K562 (cell line): ENCODE measurements around the gene MTMR3. TPM values are rescaled to one million over a fixed set of nuclear protein-coding genes. Genes with fewer than 3 reads are reported as not detected.

Experiments used
- ATAC-seq: fragments of 200-7000 bp; cut with Tn5 transposase; 3 replicates; pipeline ENCODE4 v1.9.1; 2020; ENCODE audit warnings: moderate library complexity
- BruUV-seq: library from RNA; stranded (reverse); fragments of 400-500 nt; replicated peaks from 2 replicates; lab custom pipeline; 2021; lab: Mats Ljungman, UMichigan
- CTCF ChIA-PET: fragments of 300-600 bp; formaldehyde crosslinking; extraction: SDS; loops from one replicate; lab custom pipeline; 2021; ENCODE audit warnings: low intra/inter-chr PET ratio; lab: Yijun Ruan, JAX
- POLR2A ChIA-PET: fragments of 300-600, 350-650 bp; sonication (Branson Sonifier 250); formaldehyde crosslinking; extraction: SDS; loops from one replicate; lab custom pipeline; 2021; ENCODE audit warnings: antibody characterized with exemption, inconsistent platforms; lab: Yijun Ruan, JAX
- DNase-seq, 4 experiments: peaks; one replicate each; pipeline versions ENCODE4 v3.0.0 to v3.0.0-alpha.2; 2011 to 2018; ENCODE audit warnings: low spot score in 3 of 4, mixed read lengths in 3 of 4; ENCODE audit errors: extremely low read depth in 1 of 4
- FAIRE-seq: peaks from 2 replicates; lab custom pipeline; 2011; peaks lifted over from hg19 to GRCh38; lab: Jason Lieb, UNC
- H2AFZ ChIP-seq: 2 replicates; pipeline ENCODE4 v1.6.0; 2011; ENCODE audit warnings: low read depth, low read length, control low read depth, inconsistent platforms
- H3K27ac ChIP-seq: fragments of 200-600 bp; 3 replicates; pipeline ENCODE4 v1.8.0; 2011; ENCODE audit warnings: low read depth, mild to moderate bottlenecking, control low read depth, inconsistent platforms, low read length, moderate library complexity, mixed read lengths; ENCODE audit errors: extremely low read depth
- H3K27me3 ChIP-seq, 2 experiments: fragments of 300-600 bp in 1 of 2; 2 replicates in 1 of 2; 3 replicates in 1 of 2; pipeline versions ENCODE4 v1.6.0 to v1.8.0; 2011; ENCODE audit warnings: inconsistent platforms in 2 of 2, low read length in 2 of 2, mild to moderate bottlenecking in 1 of 2, mixed read lengths in 1 of 2, moderate library complexity in 1 of 2; ENCODE audit not compliant: control insufficient read depth in 2 of 2, insufficient read depth in 2 of 2
- H3K36me3 ChIP-seq: fragments of 300-600 bp; 3 replicates; pipeline ENCODE4 v1.8.0; 2011; ENCODE audit warnings: mild to moderate bottlenecking, low read length, inconsistent platforms; ENCODE audit not compliant: control insufficient read depth, insufficient read depth
- H3K4me1 ChIP-seq, 2 experiments: fragments of 200-600 bp in 1 of 2; replicated peaks in 1 of 2; 2 replicates in 1 of 2; 3 replicates in 1 of 2; pipeline versions ENCODE4 v1.5.1 to v1.8.0; 2011; ENCODE audit warnings: inconsistent platforms in 2 of 2, low read length in 2 of 2, mild to moderate bottlenecking in 1 of 2, mixed read lengths in 1 of 2, moderate library complexity in 1 of 2; ENCODE audit not compliant: control insufficient read depth in 2 of 2, insufficient read depth in 2 of 2
- H3K4me2 ChIP-seq: 2 replicates; pipeline ENCODE4 v1.6.1; 2011; ENCODE audit warnings: low read length, control low read depth, inconsistent platforms, mixed read lengths; ENCODE audit not compliant: insufficient read depth
- H3K4me3 ChIP-seq: fragments of 200-600 bp; sonication (generic), shearing (Covaris generic); 2 replicates; pipeline ENCODE4 v1.5.1; 2016; ENCODE audit warnings: control low read depth, inconsistent platforms
- H3K79me2 ChIP-seq: fragments of 200-600 bp; 3 replicates; pipeline ENCODE4 v1.8.0; 2011; ENCODE audit warnings: low read length, inconsistent platforms; ENCODE audit not compliant: control insufficient read depth, insufficient read depth
- H3K9ac ChIP-seq, 2 experiments: 2 replicates each; pipeline versions ENCODE4 v1.6.0 to v1.6.1; 2011; ENCODE audit warnings: low read depth in 2 of 2, low read length in 2 of 2, control low read depth in 1 of 2, inconsistent platforms in 1 of 2, mild to moderate bottlenecking in 1 of 2, mixed read lengths in 1 of 2; ENCODE audit not compliant: insufficient read depth in 1 of 2
- H3K9me1 ChIP-seq: one replicate; pipeline ENCODE4 v1.6.0; 2011; ENCODE audit warnings: inconsistent platforms, mild to moderate bottlenecking, low read length, moderate library complexity; ENCODE audit not compliant: control insufficient read depth, insufficient read depth
- H3K9me3 ChIP-seq: replicated peaks from 2 replicates; pipeline ENCODE4 v1.5.1; 2011; ENCODE audit warnings: low read depth, low read length, inconsistent platforms; ENCODE audit not compliant: control insufficient read depth, insufficient read depth
- H4K20me1 ChIP-seq: replicated peaks from 2 replicates; pipeline ENCODE4 v1.6.1; 2011; ENCODE audit warnings: low read length, inconsistent platforms, mixed read lengths; ENCODE audit not compliant: control insufficient read depth, insufficient read depth
- ELF1 ChIP-seq: fragments of 200-800 bp; sonication (Bioruptor generic); IDR thresholded peaks from 2 replicates; pipeline ENCODE4 v1.6.1; 2016; ENCODE audit warnings: missing genetic modification characterization, missing compliant biosample characterization
- GATA2 ChIP-seq: sonication (generic); formaldehyde crosslinking; IDR thresholded peaks from 2 replicates; pipeline ENCODE4 v1.4.0; 2020; ENCODE audit warnings: mild to moderate bottlenecking, missing genetic modification reagents
- MAX ChIP-seq: sonication (generic); formaldehyde crosslinking; IDR thresholded peaks from 2 replicates; pipeline ENCODE4 v1.9.0; 2022; ENCODE audit warnings: mild to moderate bottlenecking, missing genetic modification reagents
- MCM2 ChIP-seq: fragments of 450-650 bp; IDR thresholded peaks from 2 replicates; pipeline ENCODE4 v1.6.1; 2017; ENCODE audit warnings: low read depth, mild to moderate bottlenecking
- SMAD2 ChIP-seq: fragments of 150-350 bp; IDR thresholded peaks from 2 replicates; pipeline ENCODE4 v1.6.1; 2014; ENCODE audit warnings: low read depth, mild to moderate bottlenecking, low read length
- TBP ChIP-seq: optimal IDR thresholded peaks from 2 replicates; pipeline ENCODE3; 2011; ENCODE audit warnings: low read depth, low read length, improper control_type of control experiment
- TGIF2 ChIP-seq: sonication (generic); formaldehyde crosslinking; IDR thresholded peaks from 2 replicates; pipeline ENCODE4 v1.8.1; 2022; ENCODE audit warnings: mild to moderate bottlenecking, missing genetic modification reagents, moderate library complexity
- ZNF184 ChIP-seq: sonication (generic); formaldehyde crosslinking; IDR thresholded peaks from 2 replicates; pipeline ENCODE4 v1.5.0; 2020; ENCODE audit warnings: missing genetic modification reagents
- ZNF212 ChIP-seq: fragments of 450-650 bp; formaldehyde crosslinking; IDR thresholded peaks from 2 replicates; pipeline ENCODE4 v1.4.0; 2020; ENCODE audit warnings: mild to moderate bottlenecking
- ZNF217 ChIP-seq: sonication (generic); formaldehyde crosslinking; IDR thresholded peaks from 2 replicates; pipeline ENCODE4 v1.8.0; 2022; ENCODE audit warnings: mild to moderate bottlenecking, missing genetic modification reagents
- WGBS: fragments of 100-300 bp; shearing (Covaris generic); methylation state at CpG from one replicate; pipeline ENCODE4 v1.1.6; 2016; ENCODE audit warnings: low coverage, mixed read lengths; ENCODE audit not compliant: insufficient coverage; ENCODE audit errors: missing lambda C conversion rate; 5-methylcytosine and 5-hydroxymethylcytosine counted together
- in situ Hi-C: fragments of 300-500 bp; cut with MboI; formaldehyde crosslinking; loops from 4 replicates; pipeline ENCODE4 v1.15.0; 2018; ENCODE audit warnings: inconsistent platforms, mixed read lengths
- intact Hi-C: fragments of 100-400 bp; cut with micrococcal nuclease; formaldehyde crosslinking; loops from 2 replicates; pipeline ENCODE4 v1.14.2; 2022
- polyA plus RNA-seq, 8 experiments: library from polyadenylated mRNA; depleted of rRNA in 4 of 8; stranded (reverse) in 5 of 8; unstranded in 3 of 8; fragments of >200 nt; fragmentation: Nextera tagmentation in 2 of 8; fragmentation: Illumina TruSeq in 1 of 8; extraction: Ambion mirVana in 2 of 8; extraction: Trizol in 1 of 8; gene quantifications; 2 replicates each; pipeline versions ENCODE4 v1.2.1 to v1.2.3, GENCODE V29; 2011 to 2014; ENCODE audit warnings: inconsistent platforms in 1 of 8, missing spikeins in 1 of 8
- total RNA-seq, 7 experiments: library from RNA; depleted of rRNA in 6 of 7; stranded (reverse); fragments of >200 nt in 6 of 7; fragmentation: Illumina TruSeq in 2 of 7; extraction: Trizol in 2 of 7; gene quantifications; 2 replicates each; pipeline versions ENCODE4 v1.2.1 to v1.2.3, GENCODE V29; 2011 to 2021; ENCODE audit warnings: low replicate concordance in 1 of 7
- TF ChIP-seq, protein P1 (sequence below): fragments of 250-450 bp; sonication (Bioruptor Pico); IDR thresholded peaks from 2 replicates; pipeline ENCODE4 v1.5.0; 2020; ENCODE audit warnings: mild to moderate bottlenecking

The MTMR3 gene
- total and polyA plus RNA-seq, 9 of the 15 experiments (the other 6 are each of a cell fraction or from before 2014, with no cell fraction given), result 1.6 to 13.7 (median 7.9) TPM

DNA sequence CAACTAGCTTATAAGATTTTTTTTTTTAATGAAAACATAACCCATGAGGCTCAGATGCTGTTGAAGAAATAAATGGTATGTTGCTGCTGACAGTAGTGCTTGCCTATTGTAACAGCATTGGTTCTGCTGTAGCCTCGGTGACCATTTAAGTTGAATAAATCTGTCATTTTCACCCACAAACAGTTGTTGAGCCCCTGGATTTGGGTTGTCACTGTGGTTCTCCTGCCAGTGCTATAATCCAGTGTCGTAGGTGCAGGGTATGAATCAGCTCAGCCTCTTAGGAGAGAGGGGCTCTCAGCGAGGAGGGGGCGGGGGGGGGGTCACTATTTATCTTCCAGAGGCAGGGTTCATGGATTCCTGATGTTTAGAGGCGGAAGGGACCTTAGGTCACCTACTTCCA lies 147.4 kb downstream of the MTMR3 start:
- H3K9me3 ChIP-seq, result no peaks in the 10 kb centered on the region
- H3K27me3 ChIP-seq, result no peaks in the 10 kb centered on the region
- H3K36me3 ChIP-seq, result peaks cover 15% of the 10 kb centered on the region; the same call in 1 of the 3 replicates
- no peak for FAIRE-seq
- no peak overlapping the region for H3K4me3 ChIP-seq
- no peak overlapping the region for H3K9ac ChIP-seq
- H3K27ac ChIP-seq, result no peak overlapping the region
- no peak overlapping the region for H3K4me2 ChIP-seq
- WGBS, result 56% methylated on average over 3 of the region's 5 CpGs
- CTCF ChIA-PET, result no interaction called here
- BruUV-seq, result no TSS peak
- no peaks in the 10 kb centered on the region; the same call in 1 of the 2 replicates for H4K20me1 ChIP-seq
- intact Hi-C loops (no loop called here), in situ Hi-C loops (no loop called here)
- no peaks in the 10 kb centered on the region for H3K79me2 ChIP-seq
- no peaks in the 10 kb centered on the region for H3K9me1 ChIP-seq
- no peak for DNase-seq
- ATAC-seq, result no peak
- no peaks in the 10 kb centered on the region for H3K4me1 ChIP-seq
- no peak overlapping the region for H2AFZ ChIP-seq
- POLR2A ChIA-PET, result interaction anchor here (0.6 to 1.5 kb wide), 3 partner anchors 15 to 25 kb away, joined by 3 read pairs; no protein-coding TSS in a partner anchor
- TF ChIP-seq ZNF217 (CRISPR knock-in tag), result no peak
- no peak for TF ChIP-seq ELF1 (tag)
- no peak for TF ChIP-seq ZNF212 (CRISPR knock-in tag)
- TF ChIP-seq MCM2, result no peak
- no peak for TF ChIP-seq GATA2 (CRISPR knock-in tag)
- no peak for TF ChIP-seq TBP
- TF ChIP-seq TGIF2 (CRISPR knock-in tag), result no peak
- TF ChIP-seq MAX (CRISPR knock-in tag), result no peak
- no peak for TF ChIP-seq SMAD2
- TF ChIP-seq, protein P1, sequence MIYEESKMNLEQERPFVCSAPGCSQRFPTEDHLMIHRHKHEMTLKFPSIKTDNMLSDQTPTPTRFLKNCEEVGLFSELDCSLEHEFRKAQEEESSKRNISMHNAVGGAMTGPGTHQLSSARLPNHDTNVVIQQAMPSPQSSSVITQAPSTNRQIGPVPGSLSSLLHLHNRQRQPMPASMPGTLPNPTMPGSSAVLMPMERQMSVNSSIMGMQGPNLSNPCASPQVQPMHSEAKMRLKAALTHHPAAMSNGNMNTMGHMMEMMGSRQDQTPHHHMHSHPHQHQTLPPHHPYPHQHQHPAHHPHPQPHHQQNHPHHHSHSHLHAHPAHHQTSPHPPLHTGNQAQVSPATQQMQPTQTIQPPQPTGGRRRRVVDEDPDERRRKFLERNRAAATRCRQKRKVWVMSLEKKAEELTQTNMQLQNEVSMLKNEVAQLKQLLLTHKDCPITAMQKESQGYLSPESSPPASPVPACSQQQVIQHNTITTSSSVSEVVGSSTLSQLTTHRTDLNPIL, result no peak
- TF ChIP-seq ZNF184 (CRISPR knock-in tag), result no peak
